Liver (tissue), 9 donors: Measurements from ENCODE around the gene ZNF358. TPM values are rescaled to one million over a fixed set of nuclear protein-coding genes. Genes with fewer than 3 reads are reported as not detected.
A peak's percentile ranks its signal among the peaks of the same experiment; 100 is the strongest.

Source experiments
- DNase-seq: peaks from one replicate; pipeline ENCODE4 v3.0.0-alpha.2; 2017; ENCODE audit warnings: low spot score
- H3K27ac ChIP-seq, 2 donors: one replicate each; pipeline ENCODE4 v1.7.0; 2013; ENCODE audit warnings: inconsistent platforms in 2 of 2, low read length in 2 of 2, control low read depth in 1 of 2, low read depth in 1 of 2, mild to moderate bottlenecking in 1 of 2
- H3K27me3 ChIP-seq, 4 donors: one replicate each; pipeline versions ENCODE4 v1.6.1 to v1.7.0; 2013; ENCODE audit warnings: low read length in 3 of 4, inconsistent platforms in 1 of 4, mild to moderate bottlenecking in 1 of 4, moderate library complexity in 1 of 4; ENCODE audit not compliant: control insufficient read depth in 4 of 4, insufficient read depth in 4 of 4
- H3K36me3 ChIP-seq, 4 donors: one replicate each; pipeline versions ENCODE4 v1.6.1 to v1.7.0; 2013; ENCODE audit warnings: low read length in 3 of 4, mild to moderate bottlenecking in 3 of 4, low read depth in 1 of 4, moderate library complexity in 1 of 4; ENCODE audit not compliant: control insufficient read depth in 4 of 4, insufficient read depth in 3 of 4
- H3K4me1 ChIP-seq, 4 donors: one replicate each; pipeline versions ENCODE4 v1.6.1 to v1.7.0; 2013; ENCODE audit warnings: low read length in 3 of 4, mild to moderate bottlenecking in 3 of 4, moderate library complexity in 1 of 4; ENCODE audit not compliant: control insufficient read depth in 4 of 4, insufficient read depth in 4 of 4
- H3K4me3 ChIP-seq, 3 donors: one replicate each; pipeline versions ENCODE4 v1.6.1 to v1.7.0; 2013; ENCODE audit warnings: low read length in 3 of 3, control low read depth in 1 of 3, low read depth in 1 of 3, mild to moderate bottlenecking in 1 of 3
- H3K9ac ChIP-seq, 2 donors: one replicate each; pipeline ENCODE4 v1.7.0; 2013; ENCODE audit warnings: low read length in 2 of 2, mild to moderate bottlenecking in 2 of 2, moderate library complexity in 2 of 2, control low read depth in 1 of 2, low read depth in 1 of 2
- H3K9me3 ChIP-seq, 4 donors: one replicate each; pipeline versions ENCODE4 v1.6.1 to v1.7.0; 2013; ENCODE audit warnings: low read length in 3 of 4; ENCODE audit not compliant: control insufficient read depth in 4 of 4
- ATF3 ChIP-seq: IDR thresholded peaks from 2 replicates; pipeline ENCODE4 v1.6.1; 2016; ENCODE audit warnings: antibody characterized with exemption
- CTCF ChIP-seq: fragments of 150-350 bp; IDR thresholded peaks from 2 replicates; pipeline ENCODE4 v1.5.1; 2017; ENCODE audit warnings: improper control_type of control experiment, low read depth, low read length; ENCODE audit not compliant: missing input control
- FOXA1 ChIP-seq: IDR thresholded peaks from 2 replicates; pipeline ENCODE4 v1.6.1; 2016; ENCODE audit warnings: antibody characterized with exemption
- FOXA2 ChIP-seq: IDR thresholded peaks from 2 replicates; pipeline ENCODE4 v1.6.1; 2016; ENCODE audit warnings: antibody characterized with exemption
- GABPA ChIP-seq, 2 donors: IDR thresholded peaks in 1 of 2; conservative IDR thresholded peaks in 1 of 2; 2 replicates each; pipeline ENCODE4 v1.6.1; 2016; ENCODE audit warnings: antibody characterized with exemption in 2 of 2, mild to moderate bottlenecking in 1 of 2, moderate library complexity in 1 of 2
- NR2F2 ChIP-seq: IDR thresholded peaks from 2 replicates; pipeline ENCODE4 v1.6.1; 2016; ENCODE audit warnings: antibody characterized with exemption
- RAD21 ChIP-seq, 2 donors: IDR thresholded peaks; 2 replicates each; pipeline ENCODE4 v1.6.1; 2016; ENCODE audit warnings: antibody characterized with exemption in 2 of 2, mild to moderate bottlenecking in 2 of 2
- REST ChIP-seq: IDR thresholded peaks from 2 replicates; pipeline ENCODE4 v1.6.1; 2016; ENCODE audit warnings: antibody characterized with exemption, mild to moderate bottlenecking
- RXRA ChIP-seq, 2 donors: IDR thresholded peaks; 2 replicates each; pipeline ENCODE4 v1.6.1; 2017 to 2018; ENCODE audit warnings: antibody characterized with exemption in 2 of 2, mild to moderate bottlenecking in 1 of 2
- SP1 ChIP-seq: IDR thresholded peaks from 2 replicates; pipeline ENCODE4 v1.6.1; 2018; ENCODE audit warnings: antibody characterized with exemption, mild to moderate bottlenecking
- TAF1 ChIP-seq: conservative IDR thresholded peaks from 2 replicates; pipeline ENCODE4 v1.6.1; 2016; ENCODE audit warnings: antibody characterized with exemption, mild to moderate bottlenecking
- YY1 ChIP-seq: IDR thresholded peaks from 2 replicates; pipeline ENCODE4 v1.6.1; 2016; ENCODE audit warnings: antibody characterized with exemption, mild to moderate bottlenecking
- WGBS: extraction: QIAGEN DNeasy Blood & Tissue Kit; methylation state at CpG from one replicate; pipeline ENCODE4 v1.1.7; 2013; 5-methylcytosine and 5-hydroxymethylcytosine counted together
- polyA plus RNA-seq, 2 donors: library from polyadenylated mRNA; stranded (reverse) in 1 of 2; unstranded in 1 of 2; fragments of 200-250 nt in 1 of 2; fragments of >200 nt in 1 of 2; fragmentation: Nextera tagmentation in 1 of 2; extraction: Ambion mirVana in 1 of 2; gene quantifications; one replicate each; pipeline versions ENCODE4 v1.2.1 to v1.2.3, GENCODE V29; 2013 to 2015
- total RNA-seq, 2 donors: library from RNA; depleted of rRNA; stranded (reverse); fragments of >200 nt; gene quantifications; one replicate each; pipeline ENCODE4 v1.2.3, GENCODE V29; 2014
- donor health status: healthy.
- donor health status: healthy.
- donor health status: healthy.
- donor health status: healthy.
- donor health status: healthy.

The ZNF358 gene
- total and polyA plus RNA-seq, 4 donors: 5.7 to 18.2 (median 12.5) TPM

- no peak for TF ChIP-seq CTCF
- no peak for TF ChIP-seq FOXA1
- no peak for TF ChIP-seq RAD21 (IDR thresholded peaks at IDR 0.05)
- no peak for TF ChIP-seq TAF1
- no peak for TF ChIP-seq FOXA2
These were observed 1.9 kb upstream of the ZNF358 start (continued) for GRCh38 chr19:7513809-7514642.

GRCh38 chr19:7515110-7515644 is 726 bp upstream of the ZNF358 start:
- Histone ChIP-seq H3K27ac (peak overlapping the region; percentile 25 to 63), H3K4me1 (peaks cover 4 to 22% (median 15%) of the 10 kb centered on the region in 4 donors), H3K9me3 (no peaks in the 10 kb centered on the region), H3K36me3 (peaks cover 0 to 3% (median 0%) of the 10 kb centered on the region in 4 donors), H3K27me3 (no peaks in the 10 kb centered on the region), H3K9ac (no peak overlapping the region), H3K4me3 (no peak overlapping the region)
- 79% methylated on average over 13 of the region's 13 CpGs for WGBS
- TF ChIP-seq NR2F2: peak; percentile 47
- no peak for TF ChIP-seq ATF3
- TF ChIP-seq SP1: peak; percentile 27
- TF ChIP-seq TAF1: no peak
- no peak for DNase-seq

GRCh38 chr19:7516333-7516732 is 430 bp downstream of the ZNF358 start:
- peak overlapping the region; percentile 54 to 73 (median 62) for H3K4me3 ChIP-seq
- peaks cover 0 to 3% (median 0%) of the 10 kb centered on the region in 4 donors for H3K36me3 ChIP-seq
- peak overlapping the region; percentile 42 to 60 for H3K27ac ChIP-seq
- DNase-seq: no peak
- no peak for TF ChIP-seq REST
- TF ChIP-seq YY1: no peak
- TF ChIP-seq FOXA1: no peak
- TF ChIP-seq SP1: no peak
- no peak for TF ChIP-seq RXRA (IDR thresholded peaks at IDR 0.05)
- TF ChIP-seq GABPA (IDR thresholded peaks at IDR 0.05 in 1 of 2, conservative IDR thresholded peaks at IDR 0.05 in 1 of 2): no peak
- TF ChIP-seq NR2F2: no peak
- TF ChIP-seq TAF1: no peak
- H3K27me3 ChIP-seq: no peaks in the 10 kb centered on the region
- H3K4me1 ChIP-seq: peaks cover 6 to 33% (median 26%) of the 10 kb centered on the region in 4 donors
- peak overlapping the region; percentile 78 to 83 for H3K9ac ChIP-seq
- 3% methylated on average over 28 of the region's 28 CpGs for WGBS
- H3K9me3 ChIP-seq: no peaks in the 10 kb centered on the region
